ENCODE data around the gene PSD4.

The PSD4 gene

DNA sequence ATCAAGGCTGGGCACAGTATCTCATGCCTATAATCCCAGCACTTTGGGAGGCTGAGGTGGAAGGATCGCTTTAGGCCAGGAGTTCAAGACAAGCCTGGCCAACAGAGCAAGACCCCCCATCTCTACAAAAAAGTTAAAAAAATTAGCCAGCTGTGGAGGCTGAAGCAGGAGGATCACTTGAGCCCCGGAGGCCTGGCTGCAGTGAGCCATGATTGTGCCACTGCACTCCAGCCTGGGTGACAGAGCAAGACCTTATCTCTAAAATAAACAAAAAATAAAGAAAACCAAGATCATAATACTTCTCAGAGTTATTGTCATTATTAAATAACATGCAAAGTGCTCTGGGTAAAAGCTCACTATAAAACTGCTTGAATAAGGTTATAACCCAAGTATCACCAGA is 31.5 kb upstream of the PSD4 start:
- no peak for DNase-seq (ENCODE audit: low read depth in 2 of 2, low spot score in 1 of 2)

DNA sequence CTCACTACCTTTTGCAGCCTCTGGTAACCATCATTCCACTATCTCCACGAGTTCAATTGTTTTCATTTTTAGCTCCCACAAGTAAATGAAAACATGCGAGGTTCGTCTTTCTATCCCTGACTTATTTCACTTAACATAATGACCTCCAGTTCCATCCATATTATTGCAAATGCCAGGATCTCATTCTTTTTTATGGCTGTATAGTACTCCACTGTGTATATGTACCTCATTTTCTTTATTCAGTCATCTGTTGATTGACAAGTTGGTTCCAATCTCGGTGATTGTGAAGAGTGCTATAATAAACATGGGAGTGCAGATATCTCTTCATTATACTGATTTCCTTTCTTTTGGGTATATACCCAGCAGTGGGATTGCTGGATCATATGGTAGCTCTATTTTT is 29.5 kb upstream of the PSD4 start:
- no peak for DNase-seq (ENCODE audit: low read depth in 2 of 2, low spot score in 1 of 2)

DNA sequence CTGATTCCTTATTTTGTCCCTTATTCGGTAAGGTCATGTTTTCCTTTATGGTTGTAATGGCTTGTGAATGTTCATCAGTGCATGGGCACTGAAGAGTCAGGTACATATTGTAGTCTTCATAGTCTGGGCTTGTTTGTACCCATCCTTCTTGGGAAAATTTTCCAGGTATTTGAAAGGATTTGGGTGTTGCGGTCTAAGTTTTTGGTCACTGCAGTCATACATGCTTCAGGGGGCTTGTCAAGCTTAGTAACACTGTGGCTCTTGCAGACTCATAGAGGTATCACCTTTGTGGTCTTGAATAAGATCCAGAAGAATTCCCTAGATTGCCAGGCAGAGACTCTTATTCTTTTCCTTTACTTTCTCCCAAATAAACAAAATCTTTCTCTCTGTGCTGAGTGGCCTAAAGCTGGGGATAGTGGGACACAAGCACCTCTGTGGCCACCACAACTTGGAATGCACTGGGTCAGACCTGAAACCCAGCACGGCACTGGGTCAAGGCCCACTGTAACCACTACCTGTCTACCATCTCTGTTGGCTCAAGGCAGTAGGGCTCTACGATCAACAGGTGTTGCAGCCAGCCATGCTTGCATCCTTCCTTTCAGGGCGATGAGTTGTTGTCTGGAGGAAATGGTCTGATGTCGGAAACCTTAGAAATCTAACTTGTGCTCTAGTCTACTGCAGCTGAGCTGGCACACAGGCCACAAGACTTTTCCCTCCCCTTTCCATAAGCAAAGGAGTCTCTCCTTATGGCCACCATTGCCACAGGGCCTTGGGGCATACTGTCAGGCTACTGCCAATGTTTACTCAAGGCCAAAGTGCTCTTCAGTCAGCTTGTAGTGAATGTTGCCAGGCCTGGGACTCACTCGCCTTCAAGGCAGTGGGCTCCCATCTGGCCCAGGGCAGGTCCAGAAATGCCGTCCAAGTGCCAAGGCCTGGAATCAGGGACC is 24.9 kb upstream of the PSD4 start:
- no peak for DNase-seq (ENCODE audit: low read depth in 2 of 2, low spot score in 1 of 2)

DNA sequence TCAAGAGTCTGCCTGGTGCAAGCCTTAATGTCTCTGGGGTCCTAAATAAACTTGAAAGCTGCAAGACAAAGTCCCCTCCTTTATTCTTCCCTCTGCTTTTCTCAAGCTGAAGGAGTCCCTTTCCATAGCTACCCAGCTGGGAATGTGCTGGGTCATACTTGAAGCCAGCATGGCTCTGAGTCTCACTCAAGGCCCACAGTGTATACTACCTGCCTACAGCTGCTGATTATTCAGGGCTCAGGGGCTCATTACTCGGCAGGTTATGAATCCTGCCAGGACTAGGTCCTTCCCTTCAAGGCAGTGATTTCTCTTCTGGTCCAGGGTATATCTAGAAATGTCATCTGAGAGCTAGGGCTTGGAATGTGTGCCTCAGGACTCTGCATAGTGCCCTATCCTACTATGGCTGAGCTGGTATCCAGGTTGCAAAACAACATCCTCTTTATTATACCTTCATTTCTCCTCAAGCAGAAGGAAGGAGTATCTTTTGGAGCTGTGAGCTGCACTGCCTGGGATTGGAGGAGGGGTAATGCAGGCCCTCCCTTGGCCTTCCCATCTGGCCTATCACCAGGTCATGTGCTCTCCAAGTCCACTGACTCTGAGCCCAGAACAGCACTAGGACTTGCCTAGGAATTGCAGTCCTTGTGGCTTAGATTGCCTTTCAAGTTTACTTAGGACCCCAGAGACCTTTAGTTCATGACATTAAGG is 24.1 kb upstream of the PSD4 start:
- no peak for DNase-seq (ENCODE audit: low read depth in 2 of 2, low spot score in 1 of 2)

DNA sequence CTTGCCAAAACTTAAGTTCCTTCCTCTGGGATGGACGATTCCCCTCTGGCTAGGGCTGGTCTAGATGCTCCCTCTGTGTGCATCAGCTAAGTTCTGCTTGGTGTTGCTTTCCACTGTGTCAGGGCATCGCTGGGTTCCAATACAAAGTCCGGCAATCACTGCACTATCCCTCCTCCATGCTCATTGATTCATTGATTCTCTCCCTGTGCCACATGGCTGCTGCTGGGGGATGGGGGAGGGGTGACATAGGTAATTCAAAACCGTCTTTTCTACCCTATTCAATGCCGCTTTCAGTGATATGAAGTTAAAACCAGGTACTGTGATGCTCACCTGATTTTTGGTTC is 23.5 kb upstream of the PSD4 start:
- DNase-seq (ENCODE audit: low read depth in 2 of 2, low spot score in 1 of 2): no peak

DNA sequence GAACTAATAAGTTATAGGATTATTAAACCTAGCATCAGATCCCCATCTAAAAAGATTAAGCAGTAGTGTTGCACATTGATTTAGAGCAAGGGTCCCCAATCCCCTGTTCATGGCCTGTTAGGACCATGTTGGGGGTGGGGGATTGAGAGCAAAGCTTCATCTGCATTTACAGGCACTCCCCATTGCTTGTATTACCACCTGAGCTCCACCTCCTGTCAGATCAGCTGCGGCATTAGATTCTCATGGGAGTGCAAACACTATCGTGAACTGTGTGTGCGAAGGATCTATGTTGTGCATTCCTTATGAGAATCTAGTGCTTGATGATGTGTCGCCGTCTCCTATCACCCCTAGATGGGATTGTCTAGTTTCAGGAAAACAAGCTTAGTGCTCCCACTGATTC is 18.4 kb upstream of the PSD4 start:
- no peak for DNase-seq (ENCODE audit: low read depth in 2 of 2, low spot score in 1 of 2)

DNA sequence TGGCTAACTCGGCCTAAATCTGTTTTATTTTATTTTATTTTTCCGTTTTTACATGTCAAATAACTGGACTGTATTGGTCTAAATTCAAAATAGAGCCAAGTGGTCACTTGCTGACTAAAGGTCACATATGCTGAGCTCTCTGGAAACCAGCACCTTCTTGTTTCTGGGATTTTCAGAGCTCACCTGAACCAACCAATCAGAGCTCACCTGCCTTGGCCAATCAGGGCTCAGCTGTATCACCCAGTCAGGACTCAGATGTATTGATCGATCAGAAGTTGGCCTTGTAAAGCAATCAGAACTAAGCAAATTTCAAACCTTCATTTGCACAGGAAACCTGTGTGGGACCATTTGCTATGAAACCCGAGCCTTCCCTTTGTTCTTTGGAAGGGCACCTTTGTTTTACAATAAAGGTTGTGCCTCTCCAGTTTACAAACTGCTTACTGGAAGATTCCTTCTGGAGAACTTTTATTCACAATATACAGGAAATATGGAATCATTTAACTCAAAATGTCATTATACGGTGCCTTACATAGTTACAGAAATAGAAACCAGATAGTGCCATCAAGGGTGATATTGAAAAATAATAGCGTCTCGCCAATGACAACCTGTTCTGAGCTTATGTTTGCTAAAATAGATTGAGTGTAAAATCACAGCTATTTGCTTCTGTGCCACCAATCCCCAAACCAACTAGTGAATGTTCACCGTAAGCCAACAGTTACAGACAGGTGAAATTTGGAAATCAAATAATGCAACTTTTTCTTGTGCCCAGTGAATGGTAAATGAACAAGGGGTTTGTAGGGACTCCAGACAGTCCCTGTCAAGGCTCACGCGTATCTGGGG is 17.3 kb upstream of the PSD4 start:
- DNase-seq (ENCODE audit: low read depth in 2 of 2, low spot score in 1 of 2): no peak

DNA sequence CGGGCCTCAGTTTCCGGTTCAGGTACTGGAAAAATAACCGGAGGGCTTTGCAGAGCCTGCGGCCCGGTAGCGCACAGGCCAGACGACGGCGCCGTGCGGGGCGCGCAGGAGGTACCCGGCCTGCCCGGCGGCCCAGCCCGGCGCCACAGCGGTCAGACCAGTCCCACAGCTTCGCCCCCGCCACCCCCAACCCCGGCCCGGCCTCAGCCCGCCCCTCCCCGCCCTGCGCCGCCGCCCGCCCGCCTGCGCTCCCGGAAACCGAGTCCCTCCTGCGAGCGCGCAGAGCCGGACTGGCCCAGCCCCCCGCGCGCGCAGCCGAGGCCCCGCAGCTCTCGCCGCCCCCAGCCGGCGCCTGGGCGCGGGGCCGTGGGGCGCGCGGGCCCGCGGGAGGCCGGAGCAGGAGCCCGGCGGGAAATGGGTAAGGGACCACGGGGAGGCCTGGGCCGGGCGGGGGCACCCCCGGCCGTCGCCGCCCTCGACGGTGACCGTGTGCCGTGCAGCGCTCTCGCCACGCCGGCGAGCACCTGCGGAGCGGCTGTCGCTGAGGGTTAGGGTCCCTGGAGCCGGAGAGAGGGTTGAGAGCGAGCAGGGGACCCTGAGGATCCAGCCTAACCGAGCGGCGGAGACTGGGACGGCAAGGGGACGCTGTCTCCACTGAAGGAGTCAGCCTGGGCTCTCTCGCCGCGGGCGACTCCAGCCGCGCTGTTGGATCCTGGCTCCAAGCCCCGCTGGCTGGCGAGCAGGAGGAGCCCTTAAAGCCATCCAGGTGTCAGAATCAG is 16.5 kb upstream of the PSD4 start:
- no peak for DNase-seq (ENCODE audit: low read depth in 2 of 2, low spot score in 1 of 2)

DNA sequence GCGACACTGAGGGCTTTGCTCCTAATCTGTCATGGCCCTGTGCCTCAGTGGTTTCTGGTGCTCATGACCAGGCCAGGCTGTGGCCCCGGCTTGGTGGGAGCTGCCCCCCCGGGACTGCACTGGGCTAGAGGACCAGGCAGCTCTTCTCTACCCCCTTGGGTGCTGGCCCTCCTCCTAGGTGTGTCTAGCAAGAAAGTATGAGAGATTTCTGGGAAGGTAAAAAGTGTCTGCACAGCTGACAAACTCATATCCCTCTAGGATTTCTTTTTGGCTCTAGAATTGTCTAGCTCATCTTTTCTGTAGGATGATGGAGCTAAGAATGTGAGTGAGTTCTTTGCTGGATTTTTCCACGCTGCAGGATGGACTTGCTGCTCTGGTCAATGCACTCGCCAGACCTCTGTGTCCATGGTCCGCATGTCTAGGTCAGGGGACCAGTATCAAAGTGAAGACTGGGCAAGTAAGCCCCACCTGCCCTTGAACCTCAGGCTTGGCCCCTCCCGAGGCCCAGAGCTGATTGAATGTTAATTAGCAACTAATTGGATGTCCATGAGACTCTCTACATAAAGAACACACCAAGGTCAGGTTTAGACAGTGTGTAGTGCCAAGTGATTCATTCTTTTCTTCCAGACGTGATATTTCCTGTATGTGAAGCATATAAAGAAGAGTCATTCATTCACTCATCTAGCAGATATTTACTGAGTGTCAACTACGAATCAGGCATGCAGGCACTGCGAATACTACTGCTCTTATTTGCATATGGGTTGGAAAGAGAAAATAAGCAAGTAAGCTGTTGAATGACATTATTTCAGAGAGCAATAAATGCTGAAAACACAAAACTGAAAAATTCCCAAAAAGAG is 15.6 kb upstream of the PSD4 start:
- DNase-seq (ENCODE audit: low read depth in 2 of 2, low spot score in 1 of 2): no peak

DNA sequence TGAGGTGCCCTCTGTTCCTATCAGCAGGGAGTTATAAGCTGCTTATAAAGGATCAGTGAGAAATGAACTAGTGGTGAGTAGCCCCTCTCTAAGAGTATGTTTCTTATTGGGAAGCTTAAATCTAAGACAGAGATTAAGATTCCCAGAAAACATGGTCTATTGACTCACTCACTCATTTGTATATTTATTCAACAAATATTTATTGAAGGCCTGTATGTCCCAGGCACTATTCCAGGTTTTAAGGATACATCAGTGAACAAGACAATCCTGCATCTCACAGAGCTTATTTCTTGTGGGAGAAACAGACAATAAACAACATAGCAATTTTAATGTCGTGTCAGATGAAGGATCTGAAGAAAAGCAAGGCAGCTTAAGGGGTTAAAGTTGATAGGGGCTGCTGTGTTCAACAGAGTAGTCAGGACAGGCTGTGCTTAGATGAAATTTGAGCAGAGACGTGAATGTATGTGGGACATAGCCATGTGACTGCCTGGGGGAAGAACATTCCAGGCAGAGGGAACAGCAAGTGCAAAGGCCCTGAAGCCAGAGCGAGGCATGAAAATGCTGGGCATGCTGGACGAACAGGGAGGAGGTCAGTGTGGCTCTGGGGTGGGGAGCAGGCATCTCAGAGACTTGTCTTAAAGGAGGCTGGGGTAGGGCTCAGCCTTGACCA is 14.8 kb upstream of the PSD4 start:
- no peak for DNase-seq (ENCODE audit: low read depth in 2 of 2, low spot score in 1 of 2)

DNA sequence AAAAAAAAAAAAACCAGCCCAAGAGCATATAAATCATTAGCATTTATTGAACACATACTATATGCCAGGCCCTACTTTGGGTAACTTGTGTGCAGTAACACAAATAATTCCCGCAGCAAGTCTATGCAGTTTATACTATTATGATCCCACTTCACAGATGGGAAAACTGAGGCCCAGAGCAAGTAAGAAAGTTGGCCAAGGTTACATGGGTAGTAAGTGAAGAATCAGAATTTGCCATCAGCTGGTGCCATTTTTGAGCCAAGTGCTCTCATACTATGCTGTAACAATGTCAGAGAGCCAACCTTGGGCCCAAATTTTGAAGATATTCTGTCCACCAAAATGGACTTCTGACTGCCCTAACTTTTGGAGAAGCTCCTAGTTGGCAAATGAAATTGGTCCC is 13.5 kb upstream of the PSD4 start:
- no peak for DNase-seq (ENCODE audit: low read depth in 2 of 2, low spot score in 1 of 2)

DNA sequence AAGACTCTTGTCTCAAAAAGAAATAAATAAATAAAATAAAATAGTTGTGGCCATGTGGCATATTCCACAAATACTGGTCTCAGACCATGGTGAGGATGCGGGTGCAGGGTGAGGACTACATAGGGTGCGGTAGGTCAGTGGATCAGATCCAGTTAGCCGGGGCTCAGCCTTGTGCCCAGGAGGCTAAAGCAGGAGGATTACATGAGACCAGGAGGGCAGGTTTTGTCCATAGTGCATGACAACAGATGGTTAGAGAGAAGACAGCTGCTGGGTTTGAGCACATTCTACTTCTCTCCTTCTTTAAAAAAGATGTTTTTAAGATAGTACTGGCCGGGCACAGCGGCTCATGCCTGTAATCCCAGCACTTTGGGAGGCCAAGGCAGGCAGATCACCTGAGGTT is 12.8 kb upstream of the PSD4 start:
- no peak for DNase-seq (ENCODE audit: low read depth in 2 of 2, low spot score in 1 of 2)

DNA sequence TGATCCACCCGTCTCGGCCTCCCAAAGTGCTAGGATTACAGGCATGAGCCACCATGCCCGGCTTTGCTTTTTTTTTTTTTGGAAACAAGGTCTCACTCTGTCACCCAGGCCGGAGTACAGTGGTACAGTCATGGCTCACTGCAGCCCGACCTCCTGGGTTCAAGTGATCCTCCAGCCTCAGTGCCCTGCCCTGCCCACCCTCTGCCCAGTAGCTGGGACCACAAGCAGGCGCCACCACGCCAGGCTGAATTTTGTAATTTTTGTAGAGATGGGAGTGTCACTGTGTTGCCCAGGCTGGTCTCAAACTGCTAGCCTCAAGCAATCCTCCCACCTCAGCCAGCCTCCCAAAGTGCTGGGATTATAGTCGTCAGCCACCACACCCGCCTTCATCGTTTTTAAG is 11.6 kb upstream of the PSD4 start:
- DNase-seq (ENCODE audit: low read depth in 2 of 2, low spot score in 1 of 2): no peak

DNA sequence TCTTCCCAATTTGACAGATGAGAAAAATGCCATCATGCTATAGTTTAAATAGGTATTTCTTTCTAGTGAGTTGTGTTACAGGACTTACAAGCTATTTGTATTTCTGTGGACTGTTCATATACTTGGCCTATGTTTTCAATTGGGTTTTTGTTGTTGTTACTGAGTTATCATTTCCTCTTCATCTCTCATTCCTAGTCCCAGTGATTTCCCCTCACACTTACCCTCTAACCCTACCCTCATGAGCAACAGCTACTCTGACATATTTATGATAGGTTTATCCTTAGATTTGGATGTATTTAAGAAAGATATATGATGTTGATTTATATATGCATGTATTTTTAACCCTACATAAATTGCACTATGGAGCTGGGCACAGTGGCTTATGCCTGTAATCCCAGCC is 10.9 kb upstream of the PSD4 start:
- DNase-seq (ENCODE audit: low read depth in 2 of 2, low spot score in 1 of 2): no peak

DNA sequence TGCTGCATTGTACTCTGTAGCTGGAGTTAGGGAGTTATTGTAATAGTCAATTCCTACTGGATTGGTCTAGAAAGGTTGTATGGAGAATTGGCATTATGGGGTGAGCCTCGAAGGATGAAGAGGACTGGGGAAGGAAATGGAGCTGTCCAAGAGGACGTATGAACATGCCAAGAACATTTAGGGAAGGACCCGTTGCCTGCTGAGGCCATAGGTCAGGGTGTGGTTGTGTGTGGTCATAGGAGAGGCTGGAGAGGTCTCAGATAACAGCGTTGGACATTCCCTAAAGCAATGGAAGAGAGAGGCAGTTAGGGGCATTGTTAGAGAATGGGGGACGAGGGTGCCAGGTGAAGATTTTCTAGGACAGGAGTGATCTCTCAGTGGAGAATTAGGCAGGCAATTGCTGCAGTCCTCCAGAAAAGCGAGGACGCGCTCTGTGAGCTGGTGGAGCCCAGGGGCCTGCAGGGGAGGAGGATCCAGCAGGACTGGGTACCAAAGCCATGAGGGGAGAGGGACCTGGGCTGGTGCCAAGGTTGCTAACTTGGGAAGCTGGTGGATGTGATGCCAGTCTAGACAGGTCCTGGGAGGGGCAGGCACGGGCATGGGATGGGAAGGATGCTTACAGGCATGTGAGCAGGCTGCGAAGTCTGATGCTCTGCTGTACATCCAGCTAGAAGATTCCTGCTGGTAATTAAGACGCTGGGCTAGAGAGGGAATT is 9.4 kb upstream of the PSD4 start:
- no peak for DNase-seq (ENCODE audit: low read depth in 2 of 2, low spot score in 1 of 2)

DNA sequence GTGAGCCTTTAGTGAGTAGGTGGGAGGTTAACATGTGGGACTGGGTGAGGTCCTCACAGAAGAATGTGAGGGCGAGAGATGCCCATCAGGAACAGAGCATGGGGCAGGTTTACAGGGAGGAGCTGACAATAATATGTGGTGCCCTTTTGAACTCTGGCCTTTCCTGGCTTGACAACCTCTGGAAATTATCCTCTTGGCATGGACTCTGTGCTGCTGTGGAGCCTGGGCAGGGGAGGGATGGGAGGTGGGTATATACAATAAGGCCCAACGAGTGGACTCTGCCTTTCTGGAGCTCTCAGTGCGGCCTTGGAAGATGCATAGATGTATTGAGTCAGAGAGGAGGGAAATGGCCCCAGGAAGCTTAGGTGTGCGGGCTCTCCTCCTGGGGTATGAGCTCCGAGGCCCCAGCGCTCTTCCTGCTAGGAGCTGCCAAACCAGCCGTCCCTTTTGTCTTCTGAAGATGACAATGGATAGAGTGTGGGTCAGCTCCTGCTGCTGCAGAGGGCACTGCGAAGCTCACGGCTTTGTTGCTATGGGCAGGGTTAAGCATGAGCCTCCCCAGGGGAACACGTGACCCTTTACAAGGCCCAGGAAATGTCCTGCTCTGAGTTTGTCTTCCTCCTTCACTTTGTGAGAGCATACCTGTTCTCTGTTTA is 8.7 kb upstream of the PSD4 start:
- no peak for DNase-seq (ENCODE audit: low read depth in 2 of 2, low spot score in 1 of 2)

DNA sequence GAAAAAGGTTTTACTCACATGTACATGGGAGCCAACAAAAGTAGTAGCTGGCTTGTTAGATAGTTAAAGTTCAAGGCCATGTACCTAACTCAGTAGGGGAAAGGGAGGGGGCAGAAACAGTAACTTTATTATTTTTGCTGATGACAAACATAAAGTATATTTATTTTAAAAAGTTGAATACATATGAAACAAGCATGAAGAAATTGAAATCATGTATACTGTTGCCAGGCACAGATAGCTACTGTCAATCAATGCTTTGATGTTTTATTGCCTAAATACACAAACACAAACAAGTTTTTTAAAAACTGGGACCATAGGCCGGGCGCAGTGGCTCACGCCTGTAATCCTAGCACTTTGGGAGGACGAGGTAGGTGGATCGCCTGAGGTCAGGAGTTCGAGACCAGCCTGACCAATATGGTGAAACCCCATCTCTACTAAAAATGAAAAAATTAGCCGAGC is 7.6 kb upstream of the PSD4 start:
- no peak for DNase-seq (ENCODE audit: low read depth in 2 of 2, low spot score in 1 of 2)

All from stimulated activated CD8-positive, alpha-beta memory T cell treated with anti-CD3 and anti-CD28 coated beads, Interleukin-4, amount 100 ng/mL, for 4 hours (primary cell).